ENCODE measurements around the gene KIF21A. TPM values are rescaled to one million over a fixed set of nuclear protein-coding genes. Genes with fewer than 3 reads are reported as not detected.
A peak's percentile ranks its signal among the peaks of the same experiment; 100 is the strongest.

The KIF21A gene
- total and polyA plus RNA-seq, 2 of the 13 experiments (the other 11 are each of a cell fraction or from before 2014, with no cell fraction given), result 20.6 to 39.7 TPM

DNA sequence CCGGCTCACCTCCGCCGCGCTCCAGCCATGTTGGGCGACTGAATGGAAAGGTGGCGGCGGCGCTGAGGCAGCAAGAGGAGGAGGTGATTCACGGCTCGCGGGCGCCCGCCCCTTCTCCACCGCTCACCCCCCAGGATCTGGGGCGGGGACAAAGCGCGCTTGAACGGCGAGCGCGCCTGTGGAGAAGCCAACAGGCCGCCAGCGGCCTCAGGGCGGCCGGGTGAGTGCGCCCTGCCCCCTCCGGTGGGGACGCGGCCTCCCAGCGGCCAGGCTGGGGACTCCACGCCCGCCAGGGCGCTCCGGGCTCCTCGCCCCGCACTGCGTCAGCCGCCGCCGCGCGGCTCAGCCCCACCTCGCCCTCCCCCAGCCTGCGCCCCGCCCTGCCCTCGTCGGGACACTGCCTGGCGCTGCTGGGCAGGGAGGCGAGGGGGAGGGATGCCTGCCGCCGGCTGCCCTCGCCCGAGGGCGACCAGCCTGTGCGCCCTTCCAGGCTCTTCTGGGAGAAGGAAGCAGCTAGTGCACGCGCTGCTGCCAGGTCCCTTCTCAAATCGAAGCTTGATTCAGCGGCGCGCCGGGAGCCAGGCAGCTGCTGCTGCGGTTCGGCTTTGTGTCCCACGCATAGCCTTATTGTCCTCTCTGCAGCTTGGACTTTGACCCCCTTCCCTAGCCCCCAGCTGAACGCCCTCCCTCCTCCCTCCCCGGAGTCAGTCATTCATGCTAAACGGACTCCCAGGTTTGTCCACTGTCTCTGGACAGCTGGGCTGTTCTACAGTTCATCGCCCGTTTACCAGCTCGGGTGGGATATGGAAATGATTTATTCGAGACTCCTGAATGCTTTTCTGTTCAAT, at the start of gene KIF21A (continued):
- TF ChIP-seq, protein P1, sequence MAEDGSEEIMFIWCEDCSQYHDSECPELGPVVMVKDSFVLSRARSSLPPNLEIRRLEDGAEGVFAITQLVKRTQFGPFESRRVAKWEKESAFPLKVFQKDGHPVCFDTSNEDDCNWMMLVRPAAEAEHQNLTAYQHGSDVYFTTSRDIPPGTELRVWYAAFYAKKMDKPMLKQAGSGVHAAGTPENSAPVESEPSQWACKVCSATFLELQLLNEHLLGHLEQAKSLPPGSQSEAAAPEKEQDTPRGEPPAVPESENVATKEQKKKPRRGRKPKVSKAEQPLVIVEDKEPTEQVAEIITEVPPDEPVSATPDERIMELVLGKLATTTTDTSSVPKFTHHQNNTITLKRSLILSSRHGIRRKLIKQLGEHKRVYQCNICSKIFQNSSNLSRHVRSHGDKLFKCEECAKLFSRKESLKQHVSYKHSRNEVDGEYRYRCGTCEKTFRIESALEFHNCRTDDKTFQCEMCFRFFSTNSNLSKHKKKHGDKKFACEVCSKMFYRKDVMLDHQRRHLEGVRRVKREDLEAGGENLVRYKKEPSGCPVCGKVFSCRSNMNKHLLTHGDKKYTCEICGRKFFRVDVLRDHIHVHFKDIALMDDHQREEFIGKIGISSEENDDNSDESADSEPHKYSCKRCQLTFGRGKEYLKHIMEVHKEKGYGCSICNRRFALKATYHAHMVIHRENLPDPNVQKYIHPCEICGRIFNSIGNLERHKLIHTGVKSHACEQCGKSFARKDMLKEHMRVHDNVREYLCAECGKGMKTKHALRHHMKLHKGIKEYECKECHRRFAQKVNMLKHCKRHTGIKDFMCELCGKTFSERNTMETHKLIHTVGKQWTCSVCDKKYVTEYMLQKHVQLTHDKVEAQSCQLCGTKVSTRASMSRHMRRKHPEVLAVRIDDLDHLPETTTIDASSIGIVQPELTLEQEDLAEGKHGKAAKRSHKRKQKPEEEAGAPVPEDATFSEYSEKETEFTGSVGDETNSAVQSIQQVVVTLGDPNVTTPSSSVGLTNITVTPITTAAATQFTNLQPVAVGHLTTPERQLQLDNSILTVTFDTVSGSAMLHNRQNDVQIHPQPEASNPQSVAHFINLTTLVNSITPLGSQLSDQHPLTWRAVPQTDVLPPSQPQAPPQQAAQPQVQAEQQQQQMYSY (CRISPR knock-in tag; IDR thresholded peaks at IDR 0.05), result no peak
- TF ChIP-seq, protein P2, sequence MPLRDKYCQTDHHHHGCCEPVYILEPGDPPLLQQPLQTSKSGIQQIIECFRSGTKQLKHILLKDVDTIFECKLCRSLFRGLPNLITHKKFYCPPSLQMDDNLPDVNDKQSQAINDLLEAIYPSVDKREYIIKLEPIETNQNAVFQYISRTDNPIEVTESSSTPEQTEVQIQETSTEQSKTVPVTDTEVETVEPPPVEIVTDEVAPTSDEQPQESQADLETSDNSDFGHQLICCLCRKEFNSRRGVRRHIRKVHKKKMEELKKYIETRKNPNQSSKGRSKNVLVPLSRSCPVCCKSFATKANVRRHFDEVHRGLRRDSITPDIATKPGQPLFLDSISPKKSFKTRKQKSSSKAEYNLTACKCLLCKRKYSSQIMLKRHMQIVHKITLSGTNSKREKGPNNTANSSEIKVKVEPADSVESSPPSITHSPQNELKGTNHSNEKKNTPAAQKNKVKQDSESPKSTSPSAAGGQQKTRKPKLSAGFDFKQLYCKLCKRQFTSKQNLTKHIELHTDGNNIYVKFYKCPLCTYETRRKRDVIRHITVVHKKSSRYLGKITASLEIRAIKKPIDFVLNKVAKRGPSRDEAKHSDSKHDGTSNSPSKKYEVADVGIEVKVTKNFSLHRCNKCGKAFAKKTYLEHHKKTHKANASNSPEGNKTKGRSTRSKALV (CRISPR knock-in tag; IDR thresholded peaks at IDR 0.05), result peak; percentile 65
- TF ChIP-seq ZNF329 (CRISPR knock-in tag; IDR thresholded peaks at IDR 0.05; ENCODE audit: low read depth) (0 out of 2 replicates have a peak, but pooled peaks have one; percentile 11), ZNF616 (CRISPR knock-in tag; IDR thresholded peaks at IDR 0.05; ENCODE audit: low read depth) (no peak), ZNF768 (CRISPR knock-in tag; IDR thresholded peaks at IDR 0.05) (peak; percentile 55), KLF9 (CRISPR knock-in tag; IDR thresholded peaks at IDR 0.05; ENCODE audit: low read depth) (0 out of 2 replicates have a peak, but pooled peaks have one; percentile 64), POLR2AphosphoS5 (IDR thresholded peaks at IDR 0.05; ENCODE audit: low read depth, low read length) (peak; percentile 73), EP300 (IDR thresholded peaks at IDR 0.05; ENCODE audit: low read depth in 2 of 2, low read length in 2 of 2) (peak; percentile 13 to 32; a peak in 3 of 4 replicates), EP300 (CRISPR knock-in tag; IDR thresholded peaks at IDR 0.05; ENCODE audit: borderline replicate concordance) (no peak), ONECUT2 (CRISPR knock-in tag; IDR thresholded peaks at IDR 0.05) (no peak), REXO4 (CRISPR knock-in tag; IDR thresholded peaks at IDR 0.05; ENCODE audit: borderline replicate concordance) (no peak), ZFY (CRISPR knock-in tag; IDR thresholded peaks at IDR 0.05) (peak; percentile 79), SOX13 (IDR thresholded peaks at IDR 0.05) (no peak), SOX13 (CRISPR knock-in tag; conservative IDR thresholded peaks at IDR 0.05 in 1 of 2, IDR thresholded peaks at IDR 0.05 in 1 of 2) (peak in 1 of 2 experiments; percentile 75; a peak in 2 of 4 replicates), MAFK (conservative IDR thresholded peaks at IDR 0.05 in 1 of 2, IDR thresholded peaks at IDR 0.05 in 1 of 2; ENCODE audit: low read length in 2 of 2) (no peak), XRCC5 (optimal IDR thresholded peaks at IDR 0.05; ENCODE audit: low read length) (peak; percentile 41), ZNF607 (CRISPR knock-in tag; IDR thresholded peaks at IDR 0.05; ENCODE audit: borderline replicate concordance) (peak; percentile 18; the same call in 1 of the 2 replicates)
- TF ChIP-seq, protein P3, sequence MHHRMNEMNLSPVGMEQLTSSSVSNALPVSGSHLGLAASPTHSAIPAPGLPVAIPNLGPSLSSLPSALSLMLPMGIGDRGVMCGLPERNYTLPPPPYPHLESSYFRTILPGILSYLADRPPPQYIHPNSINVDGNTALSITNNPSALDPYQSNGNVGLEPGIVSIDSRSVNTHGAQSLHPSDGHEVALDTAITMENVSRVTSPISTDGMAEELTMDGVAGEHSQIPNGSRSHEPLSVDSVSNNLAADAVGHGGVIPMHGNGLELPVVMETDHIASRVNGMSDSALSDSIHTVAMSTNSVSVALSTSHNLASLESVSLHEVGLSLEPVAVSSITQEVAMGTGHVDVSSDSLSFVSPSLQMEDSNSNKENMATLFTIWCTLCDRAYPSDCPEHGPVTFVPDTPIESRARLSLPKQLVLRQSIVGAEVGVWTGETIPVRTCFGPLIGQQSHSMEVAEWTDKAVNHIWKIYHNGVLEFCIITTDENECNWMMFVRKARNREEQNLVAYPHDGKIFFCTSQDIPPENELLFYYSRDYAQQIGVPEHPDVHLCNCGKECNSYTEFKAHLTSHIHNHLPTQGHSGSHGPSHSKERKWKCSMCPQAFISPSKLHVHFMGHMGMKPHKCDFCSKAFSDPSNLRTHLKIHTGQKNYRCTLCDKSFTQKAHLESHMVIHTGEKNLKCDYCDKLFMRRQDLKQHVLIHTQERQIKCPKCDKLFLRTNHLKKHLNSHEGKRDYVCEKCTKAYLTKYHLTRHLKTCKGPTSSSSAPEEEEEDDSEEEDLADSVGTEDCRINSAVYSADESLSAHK (CRISPR knock-in tag; IDR thresholded peaks at IDR 0.05; ENCODE audit: borderline replicate concordance), result no peak
- TF ChIP-seq, protein P4, sequence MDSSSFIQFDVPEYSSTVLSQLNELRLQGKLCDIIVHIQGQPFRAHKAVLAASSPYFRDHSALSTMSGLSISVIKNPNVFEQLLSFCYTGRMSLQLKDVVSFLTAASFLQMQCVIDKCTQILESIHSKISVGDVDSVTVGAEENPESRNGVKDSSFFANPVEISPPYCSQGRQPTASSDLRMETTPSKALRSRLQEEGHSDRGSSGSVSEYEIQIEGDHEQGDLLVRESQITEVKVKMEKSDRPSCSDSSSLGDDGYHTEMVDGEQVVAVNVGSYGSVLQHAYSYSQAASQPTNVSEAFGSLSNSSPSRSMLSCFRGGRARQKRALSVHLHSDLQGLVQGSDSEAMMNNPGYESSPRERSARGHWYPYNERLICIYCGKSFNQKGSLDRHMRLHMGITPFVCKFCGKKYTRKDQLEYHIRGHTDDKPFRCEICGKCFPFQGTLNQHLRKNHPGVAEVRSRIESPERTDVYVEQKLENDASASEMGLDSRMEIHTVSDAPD (CRISPR knock-in tag; IDR thresholded peaks at IDR 0.05), result no peak
